ENCODE results near the gene CDC42EP2. TPM values are rescaled to one million over a fixed set of nuclear protein-coding genes. Genes with fewer than 3 reads are reported as not detected.

CDC42EP2 gene
- total and polyA plus RNA-seq, 2 of the 13 experiments (the other 11 are each of a cell fraction or from before 2014, with no cell fraction given), result 2.3 to 7.1 TPM

- Histone ChIP-seq H3K27me3 (ENCODE audit: control insufficient read depth in 1 of 2, insufficient read depth in 2 of 2, low read length in 2 of 2) (no peaks in the 10 kb centered on the region), H3K4me1 (ENCODE audit: insufficient read depth, low read length) (peaks cover 42% of the 10 kb centered on the region), H3K27ac (ENCODE audit: extremely low read length, insufficient read depth, low read length) (peak within 1 kb of the TSS; percentile 64), H3K9ac (ENCODE audit: insufficient read depth, low read depth, low read length) (peak within 1 kb of the TSS; percentile 73), H3K36me3 (replicated peaks in 1 of 2; ENCODE audit: control insufficient read depth in 1 of 2, insufficient read depth in 2 of 2, low read length in 2 of 2) (peaks cover 12 to 19% of the 10 kb centered on the region in 2 experiments; a peak in 3 of 5 replicates), H3K9me3 (ENCODE audit: low read length) (no peaks in the 10 kb centered on the region), H3K4me3 (replicated peaks in 1 of 3; ENCODE audit: insufficient read depth in 1 of 3, low read depth in 2 of 3, low read length in 3 of 3) (peak within 1 kb of the TSS; percentile 70 to 82 (median 77)), H4K20me1 (ENCODE audit: insufficient read depth, low read length) (no peaks in the 10 kb centered on the region), H2AFZ (ENCODE audit: low read length) (no peak within 1 kb of the TSS), H3K79me2 (ENCODE audit: insufficient read depth, low read length) (no peaks in the 10 kb centered on the region), H3K4me2 (ENCODE audit: low read depth, low read length) (peak within 1 kb of the TSS; percentile 94)
- CTCF ChIA-PET (ENCODE audit: low intra/inter-chr PET ratio, low total read pairs), result no interaction called here
- BruUV-seq (replicated peaks), result no TSS peak
- ATAC-seq (peak; percentile 79), DNase-seq (ENCODE audit: low spot score) (peak; percentile 92), FAIRE-seq (no peak)
- 5% methylated on average over 24 of the region's 79 CpGs for WGBS (ENCODE audit: low lambda C conversion rate)
- intact Hi-C loops (cut with micrococcal nuclease; ENCODE audit: unreplicated experiment) (no loop called here), in situ Hi-C loops (cut with HindIII; ENCODE audit: extremely low pct_ligation_motif_present, low pct_unique_long_range_greater_than_20kb) (no loop called here)
- POLR2A ChIA-PET, result interaction anchor here (0.7 to 6.3 kb wide), 11 partner anchors 20 to 262 kb away, joined by 3 to 87 read pairs (median 4); partner anchors contain the start of genes DPF2, FAU, MALAT1 and MRPL49
- TF ChIP-seq ZBTB7B (CRISPR knock-in tag; IDR thresholded peaks at IDR 0.05), result peak; percentile 50; the same call in 1 of the 2 replicates
- peak; percentile 41; the same call in 1 of the 2 replicates for TF ChIP-seq ZNF687 (CRISPR knock-in tag; IDR thresholded peaks at IDR 0.05)
- 0 out of 2 replicates have a peak, but pooled peaks have one; percentile 19 for TF ChIP-seq TFE3 (CRISPR knock-in tag; IDR thresholded peaks at IDR 0.05)
- TF ChIP-seq ZC3H13 (CRISPR knock-in tag; IDR thresholded peaks at IDR 0.05), result peak; percentile 58; the same call in 1 of the 2 replicates
- TF ChIP-seq CSRNP1 (CRISPR knock-in tag; IDR thresholded peaks at IDR 0.05), result 0 out of 2 replicates have a peak, but pooled peaks have one; percentile 36
- TF ChIP-seq YY1 (IDR thresholded peaks at IDR 0.05; ENCODE audit: insufficient read depth, insufficient replicate concordance, low read depth, low read length), result peak; percentile 55
- peak; percentile 56 for TF ChIP-seq SAP130 (CRISPR knock-in tag; IDR thresholded peaks at IDR 0.05; ENCODE audit: low read depth)
- 0 out of 2 replicates have a peak, but pooled peaks have one; percentile 10 for TF ChIP-seq THAP7 (CRISPR knock-in tag; IDR thresholded peaks at IDR 0.05)
- peak; percentile 72 for TF ChIP-seq ZNF777 (CRISPR knock-in tag; IDR thresholded peaks at IDR 0.05)
- TF ChIP-seq MXD4 (CRISPR knock-in tag; IDR thresholded peaks at IDR 0.05), result 0 out of 2 replicates have a peak, but pooled peaks have one; percentile 37
- TF ChIP-seq, protein P1, sequence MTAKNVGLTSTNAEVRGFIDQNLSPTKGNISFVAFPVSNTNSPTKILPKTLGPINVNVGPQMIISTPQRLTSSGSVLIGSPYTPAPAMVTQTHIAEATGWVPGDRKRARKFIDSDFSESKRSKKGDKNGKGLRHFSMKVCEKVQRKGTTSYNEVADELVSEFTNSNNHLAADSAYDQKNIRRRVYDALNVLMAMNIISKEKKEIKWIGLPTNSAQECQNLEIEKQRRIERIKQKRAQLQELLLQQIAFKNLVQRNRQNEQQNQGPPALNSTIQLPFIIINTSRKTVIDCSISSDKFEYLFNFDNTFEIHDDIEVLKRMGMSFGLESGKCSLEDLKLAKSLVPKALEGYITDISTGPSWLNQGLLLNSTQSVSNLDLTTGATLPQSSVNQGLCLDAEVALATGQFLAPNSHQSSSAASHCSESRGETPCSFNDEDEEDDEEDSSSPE (CRISPR knock-in tag; IDR thresholded peaks at IDR 0.05), result peak; percentile 49; the same call in 1 of the 2 replicates
- peak; percentile 62; the same call in 1 of the 2 replicates for TF ChIP-seq ZNF563 (CRISPR knock-in tag; IDR thresholded peaks at IDR 0.05)
- TF ChIP-seq PITX1 (CRISPR knock-in tag; IDR thresholded peaks at IDR 0.05), result 0 out of 2 replicates have a peak, but pooled peaks have one; percentile 28
Measured at GRCh38 chr11:65354265-65355012, 39.8 kb downstream of the CDC42EP2 start, which contains the start of gene TIGD3. TSS of gene TIGD3 (plus strand) at chr11:65354751. CDS start at chr11:65355809, 1,058 bp downstream.
